Measurements from ENCODE around the gene ANO2.

DNA sequence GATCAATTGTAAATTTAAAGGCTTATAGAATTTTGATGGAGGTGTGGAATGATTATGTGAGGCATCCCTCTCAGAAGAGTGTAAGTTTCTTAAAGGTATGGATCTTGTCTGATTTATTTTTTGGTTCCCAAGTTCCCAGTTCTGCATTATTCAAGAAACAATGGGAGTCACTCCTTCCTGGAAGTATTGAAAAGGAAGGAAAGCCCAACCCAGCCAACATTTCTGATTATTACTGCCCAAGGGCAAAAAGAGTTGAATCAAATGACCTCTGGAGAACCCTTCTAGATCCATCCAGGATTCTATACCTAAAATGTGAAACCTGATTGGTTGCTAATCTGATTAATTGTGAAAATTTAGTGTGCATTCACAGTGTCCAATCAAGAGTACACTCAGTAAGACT is 166.2 kb downstream of the ANO2 start:
- TF ChIP-seq CTCF (conservative IDR thresholded peaks at IDR 0.05; ENCODE audit: low read depth, low read length) (no peak), EZH2 (IDR thresholded peaks at IDR 0.05; ENCODE audit: low read length, unreplicated experiment) (no peak)
